C1 segment of cervical spinal cord (tissue), 14 donors: ENCODE data around the gene TGM6.

Experiments used
- DNase-seq, 14 donors: peaks; one replicate each; lab custom pipeline; 2025; lab: John Stamatoyannopoulos, UW

The TGM6 gene

DNA sequence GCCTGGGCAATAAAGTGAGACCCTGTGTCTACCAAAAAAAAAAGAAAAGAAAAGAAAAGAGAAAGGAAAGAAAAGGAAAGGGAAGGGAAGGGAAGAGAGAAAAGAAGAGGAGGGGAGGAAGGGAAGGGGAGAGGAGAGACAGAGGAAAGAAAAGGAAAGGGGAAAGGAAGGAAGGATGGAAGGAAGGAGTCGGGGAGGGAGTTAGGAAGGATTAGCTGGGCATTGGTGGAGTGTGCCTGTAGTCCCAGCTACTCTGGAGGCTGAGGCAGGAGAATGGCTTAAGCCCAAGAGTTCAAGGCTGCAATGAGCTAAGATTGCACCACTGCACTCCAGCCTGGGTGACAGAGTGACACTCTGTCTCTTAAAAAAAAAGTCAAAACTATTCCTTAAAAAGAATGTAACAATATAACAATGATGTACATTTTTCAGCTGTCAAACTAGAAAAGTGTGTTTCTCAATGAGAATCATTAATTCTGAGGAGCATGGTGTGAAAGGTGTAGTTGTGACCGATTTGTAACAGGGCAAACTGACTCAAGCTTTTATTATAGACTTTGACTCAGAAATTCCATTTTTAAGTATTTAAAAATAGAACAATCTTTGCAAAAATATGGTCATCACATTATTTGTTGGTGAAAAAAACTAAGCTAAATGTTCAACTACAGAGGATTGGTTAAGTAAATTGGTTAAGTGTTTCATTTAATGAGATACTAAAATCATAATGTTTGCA, 75.2 kb downstream of the TGM6 start:
- DNase-seq = no peak

DNA sequence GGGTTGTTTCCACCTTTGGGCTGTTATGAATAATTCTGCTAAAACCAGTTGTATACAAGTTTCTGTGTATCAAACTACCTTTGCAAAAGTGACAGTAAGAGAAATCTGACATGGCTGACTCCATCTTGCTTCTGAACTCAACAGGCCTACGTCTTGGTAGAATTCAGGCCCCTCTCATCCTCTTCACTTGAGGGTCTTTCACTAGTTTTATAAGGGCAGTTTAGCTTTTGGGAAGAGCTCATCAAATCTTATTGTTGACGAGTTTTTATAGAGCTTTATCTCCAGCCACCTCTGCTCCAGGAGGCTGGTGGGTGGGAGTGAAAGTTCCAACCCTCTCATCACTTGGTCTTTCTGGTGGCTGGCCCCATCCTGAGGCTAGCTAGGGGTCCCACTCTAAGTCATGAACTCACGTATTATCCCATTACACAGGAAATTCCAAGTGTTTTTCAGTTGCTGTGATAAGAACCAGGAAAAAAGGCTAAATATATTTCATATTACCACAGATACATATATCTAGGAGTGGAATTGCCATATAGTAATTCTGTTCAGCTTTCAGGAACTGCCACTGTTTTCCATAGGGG, 78.3 kb downstream of the TGM6 start:
- no peak for DNase-seq

DNA sequence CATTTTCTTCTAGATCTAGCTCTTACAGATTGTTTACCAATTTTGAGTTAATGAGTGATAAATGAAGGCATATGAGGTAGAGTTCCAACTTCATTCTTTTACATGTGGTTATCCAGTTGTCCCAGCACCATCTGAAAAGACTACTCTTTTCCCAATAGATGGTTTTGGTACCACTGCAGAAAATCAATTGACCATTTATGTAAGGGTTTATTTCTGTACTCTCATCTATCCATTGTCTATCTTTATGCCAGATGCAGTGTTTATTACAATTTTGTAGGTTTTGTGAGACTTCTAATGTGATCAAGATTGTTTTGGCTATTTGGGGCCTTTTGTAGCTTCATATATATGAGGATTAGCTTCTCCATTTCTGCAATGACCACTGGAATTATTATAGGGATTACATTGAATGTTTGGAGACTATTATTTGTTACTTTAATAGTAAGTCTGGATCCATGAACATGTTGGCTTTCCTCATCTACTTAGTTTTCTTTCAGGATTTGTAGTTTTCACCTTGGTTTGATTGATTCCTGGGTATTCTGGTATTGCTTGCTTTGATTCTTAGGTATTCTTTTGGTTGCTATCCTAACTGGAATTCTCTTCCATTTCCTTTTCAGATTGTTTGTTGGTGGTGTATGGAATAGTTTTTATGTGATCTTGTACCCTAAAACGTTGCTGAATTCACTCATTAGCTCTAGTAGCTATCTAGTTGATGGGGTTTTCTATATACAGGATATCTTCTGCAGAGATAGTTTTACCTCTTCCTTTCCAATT, 79.5 kb downstream of the TGM6 start:
- no peak for DNase-seq

DNA sequence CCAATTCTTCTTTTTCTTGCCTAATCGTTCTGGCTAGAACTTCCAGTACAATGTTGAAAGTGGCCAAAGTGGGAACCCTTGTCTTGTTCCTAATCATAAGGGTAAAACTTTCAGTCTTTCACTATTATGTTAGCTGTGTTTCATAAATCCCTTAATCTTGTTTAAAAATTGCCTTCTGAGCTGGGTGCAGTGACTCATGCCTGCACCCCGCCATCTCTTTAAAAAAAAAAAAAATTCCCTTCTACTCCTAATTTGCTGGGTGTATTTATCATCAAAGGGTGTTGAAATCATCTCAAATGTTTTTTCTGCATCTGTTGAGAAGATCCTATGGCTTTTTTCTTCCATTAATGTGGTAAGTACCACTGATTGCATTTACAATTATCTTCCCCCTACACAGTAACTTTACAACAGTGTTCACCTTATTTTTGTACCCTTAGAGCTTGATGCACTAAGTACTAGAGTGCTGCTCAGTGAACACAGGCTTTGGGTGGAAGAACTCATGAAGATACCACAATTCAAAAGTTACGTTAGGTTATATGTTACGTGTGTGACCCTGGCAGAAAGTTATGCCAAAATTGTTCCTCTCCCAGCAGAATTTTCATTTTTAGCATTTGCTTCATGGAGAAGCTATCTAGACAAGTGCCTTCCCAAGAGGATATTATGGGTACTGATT, 80.2 kb downstream of the TGM6 start:
- DNase-seq = no peak

DNA sequence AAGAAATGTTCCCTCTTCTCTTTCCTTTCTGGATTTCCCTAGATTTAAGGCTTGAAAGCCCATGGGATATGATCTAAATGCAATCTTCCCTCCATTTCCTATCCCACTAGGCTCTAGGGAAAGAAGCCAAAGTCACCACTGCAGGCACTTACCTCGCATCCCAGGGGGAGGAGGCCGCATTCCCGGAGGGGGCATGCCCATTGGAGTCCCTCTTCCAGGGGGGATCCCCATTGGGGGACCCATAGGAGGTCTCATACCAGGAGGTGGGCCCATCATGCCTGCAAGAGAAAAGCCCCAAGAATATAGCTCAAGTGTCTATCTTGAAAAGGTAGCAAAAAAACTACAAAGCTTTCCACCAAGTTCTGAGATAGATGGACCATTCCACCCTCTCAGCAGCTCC, 81.8 kb downstream of the TGM6 start:
- DNase-seq = no peak

DNA sequence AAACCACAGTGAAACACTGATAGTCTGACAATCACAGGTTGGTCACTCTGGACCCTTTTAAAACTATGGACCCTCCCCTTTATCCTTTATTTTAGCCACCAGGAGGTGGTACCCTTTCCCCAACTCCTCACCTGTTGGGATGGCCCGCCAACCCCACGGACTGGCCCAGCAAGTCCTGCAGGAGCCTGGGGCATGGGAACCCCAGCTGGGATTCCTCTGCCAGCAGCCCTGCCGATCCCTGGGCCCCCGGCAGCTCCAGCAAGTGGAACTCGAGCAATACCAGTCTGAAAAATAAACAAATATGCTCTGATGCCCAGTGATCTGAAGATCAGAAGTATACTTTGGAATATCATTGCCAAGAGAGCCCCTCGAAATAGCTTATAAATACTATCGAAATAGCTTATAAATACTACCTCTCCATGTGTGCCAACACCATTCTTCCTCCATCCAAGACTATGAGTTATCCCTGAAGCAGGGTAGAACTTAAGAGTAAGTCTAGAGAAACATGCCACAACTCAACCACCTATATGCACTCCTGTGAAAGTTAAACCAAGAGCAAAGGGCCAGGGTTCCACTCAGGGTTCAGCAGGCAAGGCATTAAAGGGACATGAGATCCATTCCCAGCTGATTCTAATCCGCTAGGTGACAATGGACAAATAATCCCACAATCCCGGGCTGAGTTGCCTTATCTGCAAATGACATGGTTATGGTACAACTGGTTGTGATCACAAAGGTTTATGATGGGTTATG, 83.1 kb downstream of the TGM6 start:
- no peak for DNase-seq

DNA sequence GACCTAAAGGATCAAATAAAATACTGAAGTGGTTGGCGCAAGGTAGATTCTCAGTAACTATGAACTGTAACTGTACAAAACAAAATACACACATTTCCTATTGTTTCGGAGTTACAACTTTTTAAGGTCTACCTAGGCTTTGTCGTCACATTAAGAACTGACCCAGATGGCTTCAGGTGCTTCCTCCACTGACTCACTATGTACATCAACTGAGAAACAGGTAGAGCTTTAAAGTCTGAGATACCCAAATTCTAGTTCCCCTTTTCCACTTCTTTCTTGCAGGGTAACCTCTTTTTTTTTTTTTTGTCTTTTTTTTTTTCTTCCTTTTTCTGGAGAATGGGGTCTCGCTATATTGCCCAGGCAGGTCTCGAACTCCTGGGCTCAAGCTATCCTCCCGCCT, 84.4 kb downstream of the TGM6 start:
- no peak for DNase-seq

DNA sequence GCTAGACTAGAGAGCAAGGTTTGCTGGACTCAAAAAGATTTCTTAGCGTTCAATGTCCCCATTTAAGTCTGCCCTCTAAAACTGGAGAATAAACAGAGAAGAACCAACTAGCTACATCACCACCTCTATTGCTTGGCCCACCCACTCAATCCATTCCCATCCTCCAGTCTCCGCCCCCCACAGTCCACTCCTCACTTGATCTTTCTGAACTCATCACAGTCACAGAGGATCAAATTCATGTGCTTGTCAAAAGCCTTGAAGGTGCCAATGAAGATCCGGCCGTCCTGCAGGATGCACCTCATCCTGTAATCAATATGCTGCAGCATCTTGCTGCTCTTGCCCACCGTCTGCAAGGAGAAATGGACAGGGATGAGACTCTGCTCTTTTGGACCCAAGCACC, 86.7 kb downstream of the TGM6 start:
- DNase-seq = no peak

DNA sequence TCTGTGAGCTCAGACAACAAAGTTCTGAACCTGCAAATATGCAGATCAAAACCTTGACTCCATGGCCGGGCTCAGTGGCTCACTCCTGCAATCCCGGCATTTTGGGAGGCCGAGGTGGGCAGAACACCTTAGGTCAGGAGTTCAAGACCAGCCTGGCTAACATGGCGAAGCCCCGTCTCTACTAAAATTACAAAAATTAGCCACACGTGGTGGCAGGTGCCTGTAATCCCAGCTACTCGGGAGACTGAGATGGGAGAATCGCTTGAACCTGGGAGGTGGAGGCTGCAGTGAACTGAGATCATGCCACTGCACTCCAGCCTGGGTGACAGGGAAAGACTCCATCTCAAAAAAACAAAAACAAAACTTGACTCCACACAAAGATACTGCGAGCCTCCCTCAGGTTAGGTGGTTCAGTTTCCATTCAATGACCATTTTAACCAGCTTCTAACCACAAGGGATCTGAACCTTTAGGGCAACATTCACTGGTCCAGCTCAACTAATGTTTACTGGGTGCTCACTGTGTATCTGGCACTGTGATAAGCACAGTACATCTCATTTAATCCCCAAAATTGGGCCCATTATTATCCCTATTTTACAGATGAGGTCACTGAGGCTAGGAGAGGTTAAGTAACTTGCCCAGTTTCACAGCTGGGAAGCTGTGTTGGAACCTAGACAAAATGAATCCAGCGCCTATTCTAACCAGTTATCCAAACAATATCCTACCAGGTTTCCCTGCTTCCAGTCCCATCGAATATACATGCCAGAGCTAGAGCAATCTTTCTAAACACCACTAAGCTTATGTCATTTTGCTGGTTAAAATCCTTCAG, 88.1 kb downstream of the TGM6 start:
- no peak for DNase-seq

DNA sequence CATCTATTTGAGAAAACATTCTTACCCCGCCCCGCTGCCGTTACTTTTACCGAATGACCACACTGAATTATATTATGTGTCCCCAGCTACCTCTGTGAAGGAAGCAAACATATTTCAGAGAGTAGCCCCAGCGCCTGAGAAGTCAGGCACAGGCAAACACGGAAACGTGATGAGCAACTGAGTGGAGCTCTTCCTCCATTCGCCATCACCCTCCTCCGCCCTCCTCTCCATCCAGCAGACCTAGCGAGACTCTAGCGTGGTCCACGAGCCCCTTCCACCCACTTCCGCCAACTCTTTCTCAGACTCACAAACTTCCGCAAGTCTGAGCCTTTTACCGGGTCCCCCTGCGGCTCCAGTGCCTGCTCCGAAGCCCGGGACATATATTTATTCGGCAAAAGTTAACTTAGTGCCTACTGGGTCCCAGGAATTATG, 89.3 kb downstream of the TGM6 start:
- DNase-seq = peak in 5 of 14 donors; percentile 41 to 73 (median 55)

DNA sequence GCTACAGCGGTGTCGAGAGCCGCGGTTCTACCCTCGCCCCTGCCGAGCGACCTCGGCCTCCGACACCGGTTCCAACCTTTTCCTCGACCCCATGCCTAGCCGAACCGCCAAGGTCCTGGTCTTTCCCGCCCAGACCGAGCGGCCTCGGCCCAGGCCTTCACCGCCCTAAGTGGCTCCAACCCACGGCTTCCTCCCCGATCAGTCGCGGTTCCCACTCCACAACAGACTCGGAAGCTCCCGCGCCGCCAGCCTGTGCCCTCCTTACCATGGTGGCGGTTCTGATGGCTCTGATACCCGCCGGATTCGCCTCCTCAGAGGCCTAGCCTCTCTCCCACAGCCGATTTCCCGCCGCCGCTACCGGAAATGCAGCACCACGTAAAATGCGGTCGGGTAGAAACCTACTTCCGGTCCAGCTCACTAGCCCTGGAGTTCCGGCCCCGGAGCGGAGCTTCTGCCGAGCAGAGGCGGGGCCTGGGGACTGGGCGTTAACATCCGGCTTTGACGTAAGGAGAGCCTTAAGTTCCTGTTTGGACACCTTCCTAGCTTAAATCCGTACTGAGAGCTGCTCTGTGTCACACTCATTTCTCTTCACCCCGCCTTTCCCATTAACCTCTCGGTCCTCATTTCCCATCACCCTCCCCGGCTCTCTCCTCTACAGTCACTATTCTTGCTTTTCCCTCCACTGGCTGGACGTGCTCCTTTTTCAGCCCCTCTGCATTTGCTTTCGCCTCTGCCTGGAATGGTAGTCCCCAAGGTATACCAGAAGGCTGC, 89.9 kb downstream of the TGM6 start, which contains the start of gene SNRPB:
TSS of gene SNRPB (minus strand) at position 367 of the 771 bp plus-strand sequence. CDS start at position 268, 99 bp downstream.
- peak; percentile 28 to 99 (median 95) for DNase-seq

DNA sequence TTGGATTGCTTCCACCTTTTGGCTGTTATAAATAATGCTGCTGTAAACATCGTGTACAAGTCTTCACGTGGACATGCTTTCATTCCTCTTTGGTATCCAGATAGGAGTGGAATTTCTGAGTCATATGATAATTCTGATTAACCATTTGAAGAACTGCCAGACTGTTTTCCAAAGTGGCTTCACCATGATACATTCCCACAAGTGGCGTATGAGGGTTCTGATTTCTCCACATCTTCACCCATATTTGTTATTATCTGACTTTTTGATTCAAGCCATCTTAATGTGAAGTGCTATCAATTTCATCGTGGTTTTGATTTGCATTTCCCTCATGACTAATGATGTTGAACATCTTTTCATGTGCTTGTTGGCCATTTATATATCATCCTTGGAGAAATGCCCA, 92.8 kb downstream of the TGM6 start:
- no peak for DNase-seq

DNA sequence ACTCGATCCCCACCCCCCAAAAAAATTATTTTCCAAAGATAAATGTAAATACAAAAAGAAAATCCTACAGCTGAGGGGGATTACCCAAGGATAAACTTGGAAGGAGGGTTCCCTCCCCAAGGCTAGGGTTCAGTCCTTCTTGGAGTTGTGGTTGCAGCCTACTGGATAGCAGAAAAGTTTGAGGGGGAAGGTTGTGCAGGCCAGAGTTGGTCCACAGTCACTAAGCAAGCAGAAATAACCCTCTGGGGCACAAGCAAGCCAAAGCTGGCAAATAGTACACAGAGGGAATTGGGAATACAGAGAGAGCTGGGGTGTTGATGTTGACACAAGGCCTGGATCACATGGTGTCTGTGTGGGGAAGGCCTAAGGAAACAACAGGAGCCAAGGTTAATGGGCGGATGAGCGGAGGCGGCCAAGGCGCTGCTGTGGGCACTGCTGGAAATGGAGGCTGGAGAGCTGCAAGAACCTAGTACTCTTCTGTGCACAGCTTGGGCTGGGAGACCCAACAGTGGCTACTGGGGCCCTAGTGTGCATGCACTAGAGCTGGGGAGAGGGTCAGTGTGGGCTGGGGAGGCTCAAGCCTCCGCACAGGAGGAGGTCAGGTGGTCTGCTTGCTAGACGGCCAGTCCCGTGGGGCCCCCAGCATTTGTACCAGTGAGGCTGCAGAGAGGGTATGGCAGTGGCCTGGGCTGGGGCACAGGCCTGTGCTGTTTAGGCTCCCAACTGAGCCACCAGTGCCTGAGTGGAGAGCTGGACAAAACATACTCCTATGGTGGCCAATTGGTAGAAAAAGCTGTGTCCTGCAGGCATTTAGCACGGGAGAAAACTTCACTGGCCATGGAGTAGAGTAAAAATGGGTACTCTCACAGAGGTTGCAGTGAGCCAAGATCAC, 95.4 kb downstream of the TGM6 start:
- DNase-seq = no peak

DNA sequence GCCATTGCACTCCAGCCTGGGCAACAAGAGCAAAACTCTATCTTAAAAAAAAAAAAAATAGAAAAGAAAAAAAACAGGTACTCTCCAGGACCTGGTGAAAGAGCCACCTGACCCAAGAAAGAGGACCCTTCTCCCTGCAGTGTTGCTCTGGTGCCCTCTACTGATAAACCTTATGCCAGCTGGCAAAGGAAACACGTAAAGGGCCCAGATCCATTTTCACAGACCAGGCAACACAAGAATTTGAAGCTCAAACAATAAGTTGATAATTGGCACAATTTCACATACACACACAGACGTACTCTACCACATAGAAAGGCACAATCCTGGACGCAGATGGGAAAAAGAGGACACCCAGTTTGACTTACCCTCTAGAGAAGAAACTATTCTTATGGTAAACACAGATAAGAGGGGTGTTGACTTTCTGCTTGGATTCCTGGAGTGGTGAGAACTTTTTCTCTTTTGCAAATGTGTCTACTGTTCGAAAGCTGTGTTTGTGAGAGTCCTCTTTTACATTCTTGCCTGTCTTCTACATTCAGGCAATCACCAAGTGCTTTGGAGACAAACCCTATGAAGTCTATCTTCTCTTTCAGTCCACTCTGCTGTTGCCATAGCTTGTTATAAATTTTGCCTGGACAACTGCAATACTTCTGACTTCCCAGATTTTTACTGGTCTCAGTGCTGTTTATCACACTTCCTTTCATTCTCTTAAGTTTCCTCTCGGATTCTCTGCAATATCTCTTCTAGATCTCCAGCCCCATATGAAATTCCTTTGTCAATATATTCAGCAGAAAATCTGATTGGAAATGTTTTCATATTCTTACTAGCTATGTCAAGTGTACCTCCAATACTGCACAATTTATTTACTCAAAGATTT, 96.3 kb downstream of the TGM6 start:
- no peak for DNase-seq

DNA sequence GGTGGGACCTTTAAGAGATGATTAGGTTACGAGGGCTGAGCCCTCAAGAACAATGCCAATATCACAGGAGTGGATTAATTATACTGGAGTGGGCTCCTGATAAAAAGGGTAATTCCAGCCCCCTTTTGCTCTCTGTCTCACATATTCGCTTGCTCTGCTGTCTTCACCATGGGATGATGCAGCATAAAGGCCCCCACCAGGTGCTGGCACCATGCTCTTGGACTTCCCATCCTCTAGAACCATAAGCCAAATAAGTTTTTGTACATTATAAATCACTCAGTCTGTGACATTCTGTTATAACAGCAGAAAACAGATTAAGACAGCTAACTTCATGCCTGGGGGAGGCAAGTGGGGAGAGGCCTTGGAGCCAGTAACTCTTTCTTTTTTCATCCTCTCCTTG, 99.7 kb downstream of the TGM6 start:
- no peak for DNase-seq
